Vagina (tissue), 2 donors: ENCODE results near the gene PRRC2B.

Experiments
- CTCF ChIP-seq, 3 experiments: fragments of 450-650 bp in 2 of 3; fragments of 200-600 bp in 1 of 3; sonication (generic) in 1 of 3; IDR thresholded peaks; one replicate each; pipeline ENCODE4 v1.5.1; 2017 to 2019; ENCODE audit warnings: antibody characterized with exemption in 3 of 3, mild to moderate bottlenecking in 2 of 3, moderate library complexity in 2 of 3
- POLR2A ChIP-seq, 2 donors: fragments of 450-650 bp; IDR thresholded peaks; one replicate each; pipeline ENCODE4 v1.6.1; 2017; ENCODE audit warnings: antibody characterized with exemption in 2 of 2, mild to moderate bottlenecking in 2 of 2, moderate library complexity in 2 of 2
- POLR2AphosphoS5 ChIP-seq, 2 donors: sonication (generic); formaldehyde crosslinking; IDR thresholded peaks; one replicate each; pipeline ENCODE4 v1.9.0; 2017; ENCODE audit warnings: antibody characterized with exemption in 2 of 2, mild to moderate bottlenecking in 2 of 2, low read depth in 1 of 2; ENCODE audit not compliant: insufficient read depth in 1 of 2

- TF ChIP-seq CTCF (IDR thresholded peaks at IDR 0.05) (no peak), POLR2AphosphoS5 (IDR thresholded peaks at IDR 0.05; ENCODE audit: insufficient read depth in 1 of 2, low read depth in 1 of 2) (no peak), POLR2A (IDR thresholded peaks at IDR 0.05) (no peak)
Observed at GRCh38 chr9:131385296-131385695, 8.6 kb upstream of the PRRC2B start.
